Right atrium auricular region (tissue), 2 donors: Measurements from ENCODE around the gene PSMB9. TPM values are rescaled to one million over a fixed set of nuclear protein-coding genes. Genes with fewer than 3 reads are reported as not detected.

ENCODE experiments used
- DNase-seq: peaks from one replicate; pipeline ENCODE4 v3.0.0-alpha.2; 2019; ENCODE audit warnings: low spot score
- H3K27ac ChIP-seq, 2 donors: fragments of 200-600 bp; sonication (generic); 1 replicate in 1 of 2; 2 replicates in 1 of 2; pipeline ENCODE4 v1.5.1; 2016 to 2019
- H3K27me3 ChIP-seq, 2 donors: fragments of 200-600 bp; sonication (generic); one replicate each; pipeline versions ENCODE4 v1.5.1 to v1.6.0; 2017 to 2019
- H3K36me3 ChIP-seq: fragments of 200-600 bp; sonication (generic); one replicate; pipeline ENCODE4 v1.5.1; 2016
- H3K4me1 ChIP-seq, 2 donors: fragments of 200-600 bp; sonication (generic); one replicate each; pipeline versions ENCODE4 v1.5.1 to v1.6.0; 2017 to 2019
- H3K4me3 ChIP-seq, 2 donors: fragments of 200-600 bp; sonication (generic); 1 replicate in 1 of 2; 2 replicates in 1 of 2; pipeline ENCODE4 v1.5.1; 2017 to 2019; ENCODE audit warnings: mild to moderate bottlenecking in 1 of 2, moderate library complexity in 1 of 2
- H3K9me3 ChIP-seq, 2 donors: fragments of 200-600 bp; sonication (generic); one replicate each; pipeline ENCODE4 v1.5.1; 2019
- CTCF ChIP-seq, 2 donors: fragments of 200-600 bp; sonication (generic); IDR thresholded peaks; one replicate each; pipeline ENCODE4 v1.5.1; 2019; ENCODE audit warnings: antibody characterized with exemption in 2 of 2
- total RNA-seq, 2 donors: library from RNA; depleted of rRNA; stranded (reverse); fragments of >200 nt; gene quantifications; one replicate each; pipeline ENCODE4 v1.1.0, GENCODE V29; 2016

PSMB9 gene
- total RNA-seq, 2 donors from 2014 or later, result 10.9 to 17.6 TPM

- H3K4me3 ChIP-seq, result no peak overlapping the region
- H3K27me3 ChIP-seq, result no peaks in the 10 kb centered on the region
- H3K27ac ChIP-seq, result no peak overlapping the region
- peaks cover 0 to 12% of the 10 kb centered on the region in 2 donors for H3K4me1 ChIP-seq
- no peaks in the 10 kb centered on the region for H3K36me3 ChIP-seq
- no peak for DNase-seq
- TF ChIP-seq CTCF (IDR thresholded peaks at IDR 0.05), result no peak
- no peaks in the 10 kb centered on the region for H3K9me3 ChIP-seq
Observed at GRCh38 chr6:32882879-32883250, 28.9 kb downstream of the PSMB9 start.

GRCh38 chr6:32883789-32884188 lies 29.8 kb downstream of the PSMB9 start:
- Histone ChIP-seq H3K27ac (no peak overlapping the region), H3K4me1 (peaks cover 0 to 12% of the 10 kb centered on the region in 2 donors), H3K4me3 (no peak overlapping the region), H3K9me3 (no peaks in the 10 kb centered on the region), H3K36me3 (no peaks in the 10 kb centered on the region), H3K27me3 (no peaks in the 10 kb centered on the region)
- peak; percentile 81 for DNase-seq
- TF ChIP-seq CTCF (IDR thresholded peaks at IDR 0.05), result no peak

- no peak overlapping the region for H3K27ac ChIP-seq
- H3K9me3 ChIP-seq, result no peaks in the 10 kb centered on the region
- peaks cover 0 to 12% of the 10 kb centered on the region in 2 donors for H3K4me1 ChIP-seq
- peak in 1 of 2 donors; percentile 71 for TF ChIP-seq CTCF (IDR thresholded peaks at IDR 0.05)
- H3K27me3 ChIP-seq, result no peaks in the 10 kb centered on the region
- no peak overlapping the region for H3K4me3 ChIP-seq
- no peak for DNase-seq
- no peaks in the 10 kb centered on the region for H3K36me3 ChIP-seq
Observed at GRCh38 chr6:32885698-32886286, 31.8 kb downstream of the PSMB9 start.

GRCh38 chr6:32886681-32887383 lies 32.8 kb downstream of the PSMB9 start:
- DNase-seq, result no peak
- H3K36me3 ChIP-seq, result no peaks in the 10 kb centered on the region

GRCh38 chr6:32887616-32888015 lies 33.6 kb downstream of the PSMB9 start:
- no peak overlapping the region for H3K4me3 ChIP-seq
- H3K27me3 ChIP-seq, result no peaks in the 10 kb centered on the region
- no peak overlapping the region for H3K27ac ChIP-seq
- TF ChIP-seq CTCF (IDR thresholded peaks at IDR 0.05), result no peak
- H3K9me3 ChIP-seq, result no peaks in the 10 kb centered on the region
- peaks cover 0 to 12% of the 10 kb centered on the region in 2 donors for H3K4me1 ChIP-seq
- no peaks in the 10 kb centered on the region for H3K36me3 ChIP-seq
- DNase-seq, result no peak

More at GRCh38 chr6:32886681-32887383, 32.8 kb downstream of the PSMB9 start:
- H3K27ac ChIP-seq, result no peak overlapping the region
- no peaks in the 10 kb centered on the region for H3K27me3 ChIP-seq
- peaks cover 0 to 12% of the 10 kb centered on the region in 2 donors for H3K4me1 ChIP-seq
- no peak overlapping the region for H3K4me3 ChIP-seq
- no peaks in the 10 kb centered on the region for H3K9me3 ChIP-seq
- TF ChIP-seq CTCF (IDR thresholded peaks at IDR 0.05), result no peak
